ENCODE results near the gene POPDC2.
"Not testable (repeated sequence)": the region's sequence is repeated elsewhere in the genome, so short reads cannot be mapped to it uniquely, and the experiment has no call there.

The POPDC2 gene

DNA sequence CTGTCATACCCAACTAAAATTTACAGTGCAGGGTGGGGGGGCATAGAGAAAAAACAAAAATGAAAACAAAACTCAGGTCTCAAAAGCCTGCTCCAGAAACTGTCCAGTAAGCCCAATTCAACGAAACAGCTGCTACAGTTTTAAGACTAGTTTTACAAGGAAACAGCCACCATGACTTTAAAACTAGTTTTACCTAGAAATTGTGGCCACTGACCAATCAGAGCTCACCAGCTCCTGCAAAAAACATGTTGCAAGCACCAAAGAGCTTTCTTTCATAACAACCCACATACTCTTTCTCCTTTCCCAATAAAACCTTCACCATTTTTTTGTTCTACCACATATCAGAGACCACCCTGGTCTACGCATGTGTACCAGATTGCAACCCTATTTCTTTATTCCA lies 35.1 kb upstream of the POPDC2 start:
- H3K4me3 ChIP-seq: no peak overlapping the region
- H3K27ac ChIP-seq: no peak overlapping the region
- TF ChIP-seq FOXP2 (optimal IDR thresholded peaks at IDR 0.05; ENCODE audit: control extremely low read depth, extremely low read length, insufficient read depth) (no peak), EZH2 (IDR thresholded peaks at IDR 0.05) (no peak)
- H3K36me3 ChIP-seq (ENCODE audit: insufficient read depth, low read length): no peaks in the 10 kb centered on the region
- no peak for DNase-seq (ENCODE audit: low read depth, low spot score)
- H3K9me3 ChIP-seq (ENCODE audit: low read depth, low read length): no peaks in the 10 kb centered on the region
- H3K9ac ChIP-seq (ENCODE audit: insufficient read length): no peak overlapping the region

- Histone ChIP-seq H3K9ac (ENCODE audit: insufficient read length) (no peak overlapping the region), H3K9me3 (ENCODE audit: low read depth, low read length) (no peaks in the 10 kb centered on the region), H3K27ac (no peak overlapping the region), H3K36me3 (ENCODE audit: insufficient read depth, low read length) (no peaks in the 10 kb centered on the region), H3K4me3 (no peak overlapping the region)
- TF ChIP-seq EZH2 (IDR thresholded peaks at IDR 0.05): no peak
- TF ChIP-seq FOXP2 (optimal IDR thresholded peaks at IDR 0.05; ENCODE audit: control extremely low read depth, extremely low read length, insufficient read depth): no peak
- no peak for TF ChIP-seq POLR2AphosphoS5 (IDR thresholded peaks at IDR 0.05; ENCODE audit: borderline replicate concordance, low read depth, low read length)
- DNase-seq (ENCODE audit: low read depth, low spot score): no peak
These were observed 29.8 kb upstream of the POPDC2 start for GRCh38 chr3:119690043-119690656.

DNA sequence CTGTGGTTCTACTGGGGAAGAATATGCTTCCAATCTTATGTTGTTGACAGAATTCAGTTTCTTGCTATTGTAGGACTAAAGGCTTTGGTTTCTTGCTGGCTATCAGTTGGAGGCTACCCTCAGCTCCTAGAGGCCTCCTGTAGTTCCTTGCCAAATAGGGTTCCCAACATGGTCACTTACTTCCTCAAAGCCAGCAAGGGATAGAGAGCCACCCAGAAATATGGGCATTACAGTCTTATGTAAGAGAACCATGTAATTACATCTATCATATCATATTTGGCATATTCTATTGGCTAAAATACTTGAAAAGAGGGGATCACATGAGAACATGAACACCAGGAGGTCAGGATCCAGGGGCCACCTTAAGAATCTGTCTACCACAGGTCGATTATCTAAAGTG lies 23.0 kb upstream of the POPDC2 start:
- TF ChIP-seq FOXP2 (optimal IDR thresholded peaks at IDR 0.05; ENCODE audit: control extremely low read depth, extremely low read length, insufficient read depth) (no peak), EZH2 (IDR thresholded peaks at IDR 0.05) (no peak), POLR2AphosphoS5 (IDR thresholded peaks at IDR 0.05; ENCODE audit: borderline replicate concordance, low read depth, low read length) (no peak)
- DNase-seq (ENCODE audit: low read depth, low spot score): no peak
- H3K9ac ChIP-seq (ENCODE audit: insufficient read length): no peak overlapping the region

GRCh38 chr3:119681279-119681678 lies 20.9 kb upstream of the POPDC2 start:
- no peak for TF ChIP-seq FOXP2 (optimal IDR thresholded peaks at IDR 0.05; ENCODE audit: control extremely low read depth, extremely low read length, insufficient read depth)
- TF ChIP-seq POLR2AphosphoS5 (IDR thresholded peaks at IDR 0.05; ENCODE audit: borderline replicate concordance, low read depth, low read length): no peak
- TF ChIP-seq EZH2 (IDR thresholded peaks at IDR 0.05): no peak
- H3K27ac ChIP-seq: no peak overlapping the region
- H3K36me3 ChIP-seq (ENCODE audit: insufficient read depth, low read length): no peaks in the 10 kb centered on the region; the same call in 1 of the 2 replicates
- no peak overlapping the region for H3K9ac ChIP-seq (ENCODE audit: insufficient read length)
- DNase-seq (ENCODE audit: low read depth, low spot score): no peak
- no peaks in the 10 kb centered on the region for H3K9me3 ChIP-seq (ENCODE audit: low read depth, low read length)
- H3K4me3 ChIP-seq: no peak overlapping the region

More for the DNA sequence above, 23.0 kb upstream of the POPDC2 start:
- H3K36me3 ChIP-seq (ENCODE audit: insufficient read depth, low read length): no peaks in the 10 kb centered on the region
- no peak overlapping the region for H3K4me3 ChIP-seq
- H3K27ac ChIP-seq: no peak overlapping the region
- H3K9me3 ChIP-seq (ENCODE audit: low read depth, low read length): no peaks in the 10 kb centered on the region

- no peak for DNase-seq (ENCODE audit: low read depth, low spot score)
- Histone ChIP-seq H3K36me3 (ENCODE audit: insufficient read depth, low read length) (peaks cover 2% of the 10 kb centered on the region), H3K27ac (no peak overlapping the region), H3K9me3 (ENCODE audit: low read depth, low read length) (no peaks in the 10 kb centered on the region), H3K4me3 (no peak overlapping the region), H3K9ac (ENCODE audit: insufficient read length) (no peak overlapping the region)
- TF ChIP-seq EZH2 (IDR thresholded peaks at IDR 0.05): no peak
- no peak for TF ChIP-seq POLR2AphosphoS5 (IDR thresholded peaks at IDR 0.05; ENCODE audit: borderline replicate concordance, low read depth, low read length)
- no peak for TF ChIP-seq FOXP2 (optimal IDR thresholded peaks at IDR 0.05; ENCODE audit: control extremely low read depth, extremely low read length, insufficient read depth)
These were observed 19.5 kb upstream of the POPDC2 start for GRCh38 chr3:119679874-119680273.

DNA sequence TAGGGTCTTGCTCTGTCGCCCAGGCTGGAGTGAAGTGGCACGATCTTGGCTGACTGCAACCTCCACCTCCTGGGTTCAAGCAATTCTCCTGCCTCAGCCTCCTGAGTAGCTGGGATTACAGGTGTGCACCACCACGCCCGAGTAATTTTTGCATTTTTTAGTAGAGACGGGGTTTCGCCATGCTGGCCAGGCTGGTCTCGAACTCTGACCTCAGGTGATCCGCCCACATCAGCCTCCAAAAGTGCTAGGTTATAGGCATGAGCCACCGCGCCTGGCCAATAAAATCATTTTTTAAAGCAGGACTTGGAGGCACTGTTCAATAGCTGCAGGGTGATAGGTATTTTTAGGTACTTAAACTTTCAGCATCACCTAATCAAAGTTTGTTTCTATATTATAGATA lies 17.8 kb upstream of the POPDC2 start:
- peaks cover 13% of the 10 kb centered on the region for H3K36me3 ChIP-seq (ENCODE audit: insufficient read depth, low read length)
- not testable (repeated sequence) for H3K27ac ChIP-seq; DNase-seq (ENCODE audit: low read depth, low spot score); H3K9ac ChIP-seq (ENCODE audit: insufficient read length); H3K9me3 ChIP-seq (ENCODE audit: low read depth, low read length); H3K4me3 ChIP-seq

GRCh38 chr3:119677641-119677934 lies 17.2 kb upstream of the POPDC2 start:
- no peaks in the 10 kb centered on the region for H3K9me3 ChIP-seq (ENCODE audit: low read depth, low read length)

DNA sequence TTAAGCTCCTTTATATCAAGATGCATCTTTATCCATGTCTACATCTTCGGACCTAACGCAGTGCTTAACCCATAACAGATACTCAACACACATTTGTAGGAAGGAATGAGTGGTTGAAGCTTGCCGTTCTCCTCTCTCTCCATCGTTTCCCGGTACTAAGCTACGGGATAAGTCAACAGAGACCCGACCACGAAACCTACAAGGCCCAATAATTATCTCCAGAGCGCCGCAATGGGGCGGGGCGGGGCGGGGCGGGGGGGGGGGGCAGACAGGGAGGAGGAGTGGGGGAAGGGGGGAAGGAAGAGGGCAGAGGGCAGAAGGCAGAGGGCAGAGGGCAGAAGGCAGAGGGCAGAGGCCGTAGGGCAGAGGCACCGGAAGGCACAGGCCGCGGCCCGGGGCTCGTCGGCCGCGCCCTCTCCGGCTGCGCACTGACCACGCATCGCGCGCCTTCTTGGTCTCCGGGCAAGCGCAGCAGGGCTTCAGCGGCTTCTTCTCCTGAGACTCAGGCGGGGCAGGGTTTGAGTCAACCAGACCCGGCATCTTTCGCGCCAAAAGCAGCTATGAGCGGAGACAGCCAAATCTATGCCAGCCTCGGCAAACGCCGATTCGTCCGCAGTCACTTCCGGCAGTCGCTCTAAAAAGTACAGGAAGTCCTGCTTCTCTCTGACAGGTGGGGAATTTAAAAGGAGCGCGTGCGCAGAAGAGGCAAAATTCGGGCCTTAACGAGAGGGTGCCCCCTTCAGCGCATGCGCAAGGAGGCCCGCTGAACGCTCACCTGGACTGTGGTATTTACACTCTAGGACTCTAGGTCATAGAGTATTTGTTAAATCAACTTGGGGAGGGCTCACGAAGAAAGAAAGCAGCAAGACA lies 16.6 kb upstream of the POPDC2 start, which contains the start of gene COX17:
TSS of gene COX17 (minus strand) at position 636 of the 870 bp plus-strand sequence. CDS start at position 540, 96 bp downstream.
- DNase-seq (ENCODE audit: low read depth, low spot score): peak; percentile 76
- Histone ChIP-seq H3K9me3 (ENCODE audit: low read depth, low read length) (no peaks in the 10 kb centered on the region), H3K9ac (ENCODE audit: insufficient read length) (peak within 1 kb of the TSS; percentile 76), H3K27ac (peak within 1 kb of the TSS; percentile 66), H3K4me3 (peak within 1 kb of the TSS; percentile 92), H3K36me3 (ENCODE audit: insufficient read depth, low read length) (peaks cover 23% of the 10 kb centered on the region)
- TF ChIP-seq POLR2AphosphoS5 (IDR thresholded peaks at IDR 0.05; ENCODE audit: borderline replicate concordance, low read depth, low read length) (peak; percentile 65; the same call in 1 of the 2 replicates), EZH2 (IDR thresholded peaks at IDR 0.05) (no peak)

More at GRCh38 chr3:119677641-119677934, 17.2 kb upstream of the POPDC2 start:
- no peak for TF ChIP-seq EZH2 (IDR thresholded peaks at IDR 0.05)
- no peak overlapping the region for H3K9ac ChIP-seq (ENCODE audit: insufficient read length)
- no peak for DNase-seq (ENCODE audit: low read depth, low spot score)
- H3K27ac ChIP-seq: peak overlapping the region; percentile 14; the same call in 1 of the 2 replicates
- peak overlapping the region; percentile 92 for H3K4me3 ChIP-seq
- H3K36me3 ChIP-seq (ENCODE audit: insufficient read depth, low read length): peaks cover 18% of the 10 kb centered on the region

DNA sequence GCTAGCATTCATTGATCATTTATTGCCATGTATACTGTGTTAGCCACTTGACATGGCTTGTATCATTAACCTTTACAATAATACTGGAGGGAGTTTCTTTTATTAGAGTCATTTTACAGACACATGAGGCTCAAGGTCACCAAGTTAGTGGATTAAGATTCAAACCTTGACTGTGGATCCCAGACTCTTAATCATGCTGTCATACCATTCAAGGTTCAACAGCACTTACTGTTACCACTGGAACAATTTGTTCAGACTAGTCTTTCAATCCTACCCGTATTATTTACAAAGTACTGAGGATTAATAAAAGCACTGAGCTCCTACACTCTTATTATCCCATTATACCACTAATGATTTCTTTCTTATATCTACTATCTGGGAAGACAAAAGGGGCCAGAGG lies 15.6 kb upstream of the POPDC2 start:
- TF ChIP-seq POLR2AphosphoS5 (IDR thresholded peaks at IDR 0.05; ENCODE audit: borderline replicate concordance, low read depth, low read length) (no peak), EZH2 (IDR thresholded peaks at IDR 0.05) (no peak), FOXP2 (optimal IDR thresholded peaks at IDR 0.05; ENCODE audit: control extremely low read depth, extremely low read length, insufficient read depth) (no peak)
- H3K4me3 ChIP-seq: peak overlapping the region; percentile 92
- no peaks in the 10 kb centered on the region for H3K9me3 ChIP-seq (ENCODE audit: low read depth, low read length)
- no peak overlapping the region for H3K27ac ChIP-seq
- no peak for DNase-seq (ENCODE audit: low read depth, low spot score)
- H3K9ac ChIP-seq (ENCODE audit: insufficient read length): peak overlapping the region; percentile 76
- H3K36me3 ChIP-seq (ENCODE audit: insufficient read depth, low read length): peaks cover 30% of the 10 kb centered on the region

All from SK-N-MC (cell line).